Regular cardiac myocyte (primary cell): ENCODE measurements around the gene NDC1. TPM values are rescaled to one million over a fixed set of nuclear protein-coding genes. Genes with fewer than 3 reads are reported as not detected.

ENCODE experiments used
- total RNA-seq: library from RNA; depleted of rRNA; stranded (reverse); fragments of >200 nt; gene quantifications from 2 replicates; pipeline ENCODE4 v1.2.3, GENCODE V29; 2014

Gene NDC1, protein sequence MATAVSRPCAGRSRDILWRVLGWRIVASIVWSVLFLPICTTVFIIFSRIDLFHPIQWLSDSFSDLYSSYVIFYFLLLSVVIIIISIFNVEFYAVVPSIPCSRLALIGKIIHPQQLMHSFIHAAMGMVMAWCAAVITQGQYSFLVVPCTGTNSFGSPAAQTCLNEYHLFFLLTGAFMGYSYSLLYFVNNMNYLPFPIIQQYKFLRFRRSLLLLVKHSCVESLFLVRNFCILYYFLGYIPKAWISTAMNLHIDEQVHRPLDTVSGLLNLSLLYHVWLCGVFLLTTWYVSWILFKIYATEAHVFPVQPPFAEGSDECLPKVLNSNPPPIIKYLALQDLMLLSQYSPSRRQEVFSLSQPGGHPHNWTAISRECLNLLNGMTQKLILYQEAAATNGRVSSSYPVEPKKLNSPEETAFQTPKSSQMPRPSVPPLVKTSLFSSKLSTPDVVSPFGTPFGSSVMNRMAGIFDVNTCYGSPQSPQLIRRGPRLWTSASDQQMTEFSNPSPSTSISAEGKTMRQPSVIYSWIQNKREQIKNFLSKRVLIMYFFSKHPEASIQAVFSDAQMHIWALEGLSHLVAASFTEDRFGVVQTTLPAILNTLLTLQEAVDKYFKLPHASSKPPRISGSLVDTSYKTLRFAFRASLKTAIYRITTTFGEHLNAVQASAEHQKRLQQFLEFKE
- 15.5 and 43.1 TPM in 2 replicates for total RNA-seq

DNA sequence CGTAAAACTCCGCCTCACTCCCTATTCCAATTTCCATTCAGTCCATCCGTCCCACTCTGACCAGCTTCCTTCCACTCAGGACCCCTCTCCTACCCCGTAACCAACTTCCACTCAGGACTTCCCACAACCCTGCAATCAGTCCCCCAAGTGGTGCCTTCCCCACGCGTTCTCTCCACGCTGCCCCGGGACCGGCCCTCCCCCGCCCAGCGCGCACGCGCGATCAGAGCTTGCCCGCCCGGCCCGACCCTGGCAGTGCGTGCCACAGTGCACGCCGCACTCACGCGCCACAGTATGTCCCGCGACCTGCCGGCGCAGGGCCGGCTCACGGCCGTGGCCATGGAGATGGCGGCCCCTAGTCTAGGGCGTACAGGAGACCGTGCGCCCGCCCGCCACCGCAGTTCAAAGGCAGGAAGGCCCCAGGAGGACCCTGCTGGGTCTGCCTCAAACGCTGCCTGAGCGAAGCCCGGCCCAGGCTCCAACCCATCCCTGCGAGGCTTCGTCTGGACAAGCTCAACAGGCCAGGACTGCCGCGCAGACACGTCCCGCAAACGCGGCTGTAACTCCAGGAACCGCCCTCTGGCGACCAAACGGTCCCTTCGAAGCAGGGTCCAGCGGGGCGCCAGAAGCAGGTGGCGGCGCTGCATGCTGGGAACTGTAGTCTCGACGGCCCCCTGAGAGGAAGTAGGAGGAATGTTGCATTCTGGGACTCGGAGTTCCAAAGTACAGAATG, at the start of gene NDC1:
Gene NDC1, minus strand, starts transcription at position 373 of the 730 bp plus-strand sequence. Its CDS starts 35 bp downstream, at position 338.

DNA sequence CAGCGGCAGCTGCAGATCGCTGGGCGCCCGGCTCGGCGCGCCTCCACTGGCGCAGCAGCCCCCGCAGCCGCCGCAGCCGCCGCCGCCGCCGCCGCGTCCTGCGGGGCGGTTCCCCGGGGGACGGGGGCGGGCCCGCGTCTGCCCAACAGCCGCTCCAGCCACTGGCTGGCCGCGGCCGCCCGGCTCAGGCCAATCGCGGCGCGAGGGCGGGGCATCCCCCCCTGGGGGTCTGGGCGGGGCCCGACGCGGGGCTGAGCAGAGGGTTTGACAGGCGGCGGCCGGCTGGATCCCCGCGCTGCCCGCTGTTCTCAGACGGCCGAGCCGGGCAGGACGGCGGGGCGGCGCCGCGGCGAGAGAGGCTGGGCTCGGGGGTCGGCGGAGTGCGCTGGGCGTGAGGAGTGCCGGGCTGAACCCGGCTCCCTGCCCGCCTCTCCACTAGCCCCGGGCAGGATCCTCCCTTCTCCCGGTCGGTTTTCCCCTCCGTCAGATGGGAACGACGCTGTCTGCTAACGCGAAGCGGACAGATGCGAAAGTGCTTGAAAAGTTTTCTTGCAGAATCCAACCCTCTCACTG, 98.9 kb downstream of the NDC1 start, which contains the start of gene GLIS1:
Gene GLIS1, minus strand, starts transcription at position 56 of the 573 bp plus-strand sequence. CDS start 1,100 bp downstream, outside the sequence.

Other genes starting within 250 kb of the NDC1 start
- 0.19 and 0.56 TPM in 2 replicates for gene GLIS1, start 99.1 kb downstream of the NDC1 start, total RNA-seq
- 20.5 and 20.9 TPM in 2 replicates for gene YIPF1, start 51.5 kb upstream of the NDC1 start, total RNA-seq
- gene DIO1, start 55.9 kb upstream of the NDC1 start, total RNA-seq = not detected in 2 replicates
- gene IFT25, start 107.4 kb upstream of the NDC1 start, total RNA-seq = 19.2 and 24.0 TPM in 2 replicates
- 26.5 and 29.6 TPM in 2 replicates for gene LRRC42, start 108.1 kb upstream of the NDC1 start, total RNA-seq
- not detected in 2 replicates for gene LDLRAD1, start 179.9 kb upstream of the NDC1 start, total RNA-seq
- 200 and 645 TPM in 2 replicates for gene TMEM59, start 214.9 kb upstream of the NDC1 start, total RNA-seq
- 3.1 and 3.6 TPM in 2 replicates for gene TCEANC2, start 215.3 kb upstream of the NDC1 start, total RNA-seq